GM19193 (cell line): Measurements from ENCODE around the gene SORCS2.

ENCODE experiments used
- POLR2A ChIP-seq: IDR thresholded peaks from 4 replicates; pipeline ENCODE4 v1.6.1; 2011; ENCODE audit not compliant: insufficient read depth, insufficient read length; ENCODE audit errors: extremely low read depth

Gene SORCS2

DNA sequence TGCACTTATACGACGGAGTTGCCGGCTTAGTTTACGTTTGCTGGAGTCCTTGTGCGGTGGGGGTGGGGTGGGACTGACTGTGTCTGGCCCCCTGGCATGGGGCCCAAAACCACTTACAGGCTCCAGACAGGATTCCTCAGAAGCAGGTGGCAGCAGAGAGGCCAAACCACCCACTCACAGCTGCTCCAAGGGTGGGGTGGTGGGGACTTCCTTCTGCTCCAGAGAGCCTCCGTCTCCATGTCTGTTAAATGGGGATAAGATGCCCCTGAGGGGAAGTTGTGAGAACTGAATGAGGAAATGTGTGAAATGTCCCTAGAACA, 205.7 kb downstream of the SORCS2 start:
- no peak for TF ChIP-seq POLR2A

DNA sequence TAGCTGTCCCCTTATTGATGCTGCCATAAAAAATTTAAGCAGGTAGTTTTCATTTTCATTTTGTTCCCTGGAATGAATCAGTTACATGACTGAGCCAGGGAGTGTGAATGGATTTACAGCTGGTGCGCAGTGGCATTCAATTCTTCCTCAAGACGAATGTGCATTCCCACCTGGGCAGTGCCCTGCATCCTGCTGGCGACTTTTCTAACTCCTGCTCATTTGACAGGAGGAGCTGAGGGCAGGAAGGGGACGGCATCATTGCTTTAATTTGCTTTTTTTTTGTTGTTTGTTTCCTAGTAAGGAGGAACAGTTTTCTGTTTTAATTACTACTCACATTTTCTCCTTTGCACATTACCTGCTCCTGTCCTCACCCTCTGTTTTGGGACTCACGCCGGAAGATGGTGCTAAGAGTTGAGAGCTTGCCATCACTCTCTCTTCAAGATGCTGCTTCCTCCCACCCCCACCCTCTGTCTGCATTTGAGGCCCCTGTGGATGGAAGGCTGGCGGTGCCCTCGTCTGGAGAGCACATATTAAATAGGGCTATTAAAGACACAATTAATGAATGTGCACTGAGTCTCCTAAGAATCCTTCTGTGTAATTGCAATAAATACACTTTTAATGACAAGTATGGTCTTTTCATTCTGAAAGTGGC, 206.6 kb downstream of the SORCS2 start:
- TF ChIP-seq POLR2A: no peak

DNA sequence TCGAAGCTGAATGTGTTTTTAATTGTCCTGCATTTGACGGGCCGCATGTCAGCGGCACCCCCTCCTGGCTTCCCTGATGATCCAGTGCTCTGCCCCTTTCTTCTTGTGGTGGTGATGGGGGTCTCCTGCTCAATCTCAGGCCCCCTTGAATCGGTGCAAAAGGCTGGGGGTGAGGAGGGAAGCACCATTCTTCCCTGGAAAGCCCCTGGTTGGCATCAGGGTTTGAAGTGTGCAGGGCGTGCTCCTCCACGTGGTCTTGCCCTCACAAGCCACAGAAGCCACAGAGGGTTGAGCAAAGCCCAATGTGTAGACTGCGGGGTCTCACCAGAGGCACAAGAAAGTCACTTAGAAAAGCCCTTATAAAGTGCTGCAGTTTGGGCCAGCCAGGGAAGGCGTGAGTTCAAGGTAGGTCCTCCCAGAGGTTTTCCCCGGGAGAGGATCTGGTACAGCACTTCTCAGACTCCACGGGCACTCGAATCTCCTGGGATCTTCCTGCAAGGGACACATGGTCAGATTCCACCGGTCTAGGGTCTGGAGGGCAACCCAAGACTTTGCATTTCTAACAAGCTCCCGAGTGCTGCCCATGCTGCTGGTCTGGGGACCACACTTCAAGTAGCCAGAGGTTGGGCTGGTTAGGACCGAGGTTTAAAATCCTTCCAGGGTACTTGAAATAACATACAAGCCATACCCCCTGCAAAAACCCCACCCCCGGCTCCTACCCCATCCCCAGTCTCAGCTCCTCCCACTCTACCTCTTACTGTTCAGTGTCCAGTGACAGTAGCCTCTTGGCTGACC, 207.3 kb downstream of the SORCS2 start:
- TF ChIP-seq POLR2A: no peak

DNA sequence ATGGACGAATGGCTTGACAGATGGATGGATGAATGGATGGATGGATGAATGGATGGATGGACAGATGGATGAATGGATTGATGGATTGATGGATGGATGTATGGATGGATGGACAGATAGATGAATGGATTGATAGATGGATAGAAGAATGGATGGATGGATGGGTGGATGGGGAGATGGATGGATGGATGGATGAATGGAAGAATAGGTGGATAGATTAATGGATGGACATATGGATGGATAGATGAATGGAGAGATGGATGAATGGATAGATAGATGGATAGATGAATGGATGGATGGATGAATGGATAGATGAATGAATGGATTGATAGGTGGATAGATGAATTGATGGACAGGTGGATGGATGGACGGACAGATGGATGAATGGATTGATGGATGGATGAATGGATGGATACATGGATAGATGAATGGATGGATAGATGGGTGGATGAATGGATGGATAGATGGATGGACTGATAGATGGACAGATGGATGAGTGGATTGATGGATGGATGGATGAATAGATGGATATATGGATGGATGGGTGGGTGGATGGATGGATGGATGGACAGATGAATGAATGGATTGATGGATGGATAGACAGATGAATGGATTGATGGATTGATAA, 208.4 kb downstream of the SORCS2 start:
- no peak for TF ChIP-seq POLR2A

DNA sequence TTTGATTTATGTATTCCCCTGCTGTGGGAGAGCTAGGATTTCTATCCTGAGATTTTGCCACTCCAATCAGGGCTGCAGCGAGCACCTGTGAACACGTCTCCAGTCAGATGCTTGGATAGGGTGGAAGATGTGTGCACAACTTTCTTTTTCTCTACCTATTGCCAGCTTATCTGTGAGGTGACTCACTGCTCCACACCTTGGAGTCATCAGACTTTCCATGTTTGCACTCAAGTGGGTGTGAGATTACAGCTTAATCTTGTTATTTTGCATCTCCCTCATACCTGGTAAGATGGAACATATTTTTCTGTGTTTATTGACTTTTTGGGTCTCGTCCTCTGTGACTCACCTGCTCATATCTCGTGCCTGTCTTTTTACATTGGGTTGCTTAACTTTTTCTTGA, 210.2 kb downstream of the SORCS2 start:
- no peak for TF ChIP-seq POLR2A

DNA sequence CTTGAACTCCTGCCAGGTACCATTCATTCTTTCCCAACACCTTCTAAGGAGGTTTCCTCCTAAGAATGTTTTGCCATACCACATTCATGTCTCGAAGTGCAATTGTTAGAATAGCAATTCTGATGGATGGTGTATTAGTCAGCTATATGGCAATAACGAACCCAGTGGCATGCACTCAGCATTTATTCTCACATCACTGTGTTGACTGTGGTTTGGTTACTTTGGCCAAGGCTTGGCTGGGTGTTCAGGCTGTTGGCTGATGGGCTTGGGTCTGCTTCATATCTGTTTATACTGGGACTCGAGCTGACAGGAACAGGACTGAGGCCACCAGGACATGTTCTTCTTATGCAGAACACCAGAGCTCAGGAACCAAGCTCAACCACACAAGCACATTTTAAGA, 210.7 kb downstream of the SORCS2 start:
- TF ChIP-seq POLR2A: no peak

DNA sequence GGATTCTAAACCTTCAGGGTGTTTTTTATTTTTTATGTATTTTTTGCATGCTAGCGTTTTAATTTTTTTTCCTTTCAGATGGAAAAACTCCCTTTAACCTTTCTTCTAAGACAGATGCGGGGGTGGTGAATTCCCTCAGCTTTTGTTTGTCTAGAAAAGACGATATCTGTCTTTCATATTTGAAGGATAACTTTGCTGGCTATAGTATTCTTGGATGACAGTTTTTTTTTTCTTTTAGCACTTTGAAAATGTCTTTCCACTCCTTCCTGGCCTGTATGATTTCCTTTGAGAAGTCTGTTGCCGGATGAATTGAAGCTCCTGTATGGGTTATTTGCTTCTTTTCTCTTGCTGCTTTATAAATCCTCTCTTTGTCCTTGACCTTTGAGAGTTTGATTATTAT, 215.8 kb downstream of the SORCS2 start:
- TF ChIP-seq POLR2A: no peak

DNA sequence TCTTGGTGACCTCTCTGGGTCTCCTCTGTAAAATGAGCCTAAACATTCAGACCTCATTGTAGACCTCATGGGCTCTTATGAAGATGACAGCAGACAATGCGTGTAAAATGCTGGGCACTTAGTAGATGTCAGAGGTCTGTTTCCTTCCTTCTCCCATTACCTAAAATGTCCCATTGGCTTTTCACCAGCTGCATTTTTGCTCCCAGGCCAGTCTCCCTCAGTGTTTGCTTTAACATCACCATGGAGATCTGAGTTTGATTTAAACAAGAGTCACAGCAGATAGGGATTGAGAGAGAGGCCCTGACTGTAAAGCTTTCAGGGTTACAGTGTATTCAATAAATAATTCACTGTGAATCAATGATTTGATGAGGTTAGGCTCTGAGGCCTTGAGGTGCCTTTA, 218.1 kb downstream of the SORCS2 start:
- no peak for TF ChIP-seq POLR2A

DNA sequence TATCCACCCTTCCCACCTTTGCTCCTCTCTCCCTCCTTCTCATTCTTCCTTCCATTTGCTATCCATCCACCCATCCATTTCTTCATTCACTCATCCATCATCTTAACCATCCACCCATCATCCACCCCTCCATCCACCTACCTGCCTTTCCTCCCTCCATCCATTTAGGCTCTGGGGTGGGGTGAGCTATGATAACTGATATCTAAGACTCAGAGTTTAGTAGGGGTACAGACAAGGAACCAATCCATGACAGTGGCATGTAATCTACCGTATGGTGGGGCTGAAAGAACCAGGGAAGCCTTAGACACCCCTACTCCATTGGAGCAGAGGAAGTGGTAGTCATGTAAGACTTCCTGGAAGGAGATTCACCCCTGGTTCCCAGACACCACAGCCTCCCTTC, 219.2 kb downstream of the SORCS2 start:
- no peak for TF ChIP-seq POLR2A

DNA sequence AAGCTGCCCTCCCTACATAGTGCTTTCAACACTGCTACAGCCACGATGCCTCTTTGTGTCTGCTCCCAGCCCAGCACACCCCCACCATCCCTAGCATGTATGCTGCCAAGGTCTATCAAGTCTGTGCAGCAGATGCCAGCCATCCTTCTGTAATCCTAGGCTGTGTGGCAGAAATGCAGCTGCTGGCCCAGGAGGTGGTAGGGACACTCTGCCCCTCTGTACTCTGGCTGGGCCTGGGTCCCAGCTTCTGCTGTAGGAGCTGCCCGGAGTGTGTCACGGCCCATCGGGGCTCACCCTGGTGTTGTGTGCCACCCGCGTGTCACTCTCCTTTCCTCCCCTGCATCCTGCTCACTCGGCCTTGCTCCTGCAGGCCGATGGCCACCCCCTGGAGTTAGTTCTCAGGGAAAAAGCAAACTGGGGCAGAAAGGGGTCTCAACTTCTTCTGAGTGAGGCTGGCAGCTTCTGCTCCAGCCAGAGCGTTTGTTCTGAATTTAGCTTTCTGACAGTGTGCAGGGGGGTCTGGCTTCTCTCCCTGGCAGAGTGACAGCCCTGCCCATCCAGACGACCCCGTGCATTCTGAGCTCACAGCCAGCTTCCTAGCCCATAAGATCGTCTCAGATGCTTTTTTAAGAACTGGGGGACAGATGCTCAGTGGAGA, 219.7 kb downstream of the SORCS2 start:
- TF ChIP-seq POLR2A: no peak

DNA sequence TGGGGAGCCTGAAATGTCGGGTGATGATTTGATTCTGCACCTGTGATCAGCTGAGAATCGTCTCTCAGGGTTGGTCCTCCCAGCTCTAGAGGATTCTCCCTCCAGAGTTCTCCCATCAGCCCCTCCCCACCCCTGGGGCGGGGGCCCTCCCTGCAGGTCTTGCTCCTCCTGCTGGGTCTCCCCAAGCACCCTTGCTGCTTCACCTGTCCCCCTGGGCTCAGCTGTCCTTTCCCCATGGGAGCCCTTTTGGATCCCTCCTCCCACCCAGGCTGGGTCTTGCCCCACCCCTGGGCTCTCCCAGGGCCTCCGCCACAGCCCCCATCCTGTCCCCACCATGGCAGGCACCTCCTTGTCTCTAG, 220.2 kb downstream of the SORCS2 start:
- TF ChIP-seq POLR2A: no peak

DNA sequence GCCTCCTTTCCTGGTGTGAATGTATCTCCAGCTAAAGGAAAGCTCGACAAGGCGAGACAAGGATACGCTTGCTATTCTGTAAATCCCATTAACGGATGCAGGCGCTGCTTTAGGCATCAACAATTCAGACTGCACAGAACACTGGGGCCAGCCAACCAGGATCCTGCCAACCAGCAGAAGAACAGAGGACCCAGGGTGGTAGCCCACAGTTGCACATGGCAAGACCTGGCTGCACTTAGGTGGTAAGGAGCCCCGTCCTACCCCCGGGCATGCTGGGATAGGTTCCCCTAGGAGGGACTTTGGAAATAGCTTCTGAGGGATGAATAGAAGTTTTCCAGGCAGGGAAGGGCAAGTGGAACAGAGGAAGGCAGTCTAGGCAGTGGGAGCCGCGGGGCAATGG, 221.7 kb downstream of the SORCS2 start:
- no peak for TF ChIP-seq POLR2A

DNA sequence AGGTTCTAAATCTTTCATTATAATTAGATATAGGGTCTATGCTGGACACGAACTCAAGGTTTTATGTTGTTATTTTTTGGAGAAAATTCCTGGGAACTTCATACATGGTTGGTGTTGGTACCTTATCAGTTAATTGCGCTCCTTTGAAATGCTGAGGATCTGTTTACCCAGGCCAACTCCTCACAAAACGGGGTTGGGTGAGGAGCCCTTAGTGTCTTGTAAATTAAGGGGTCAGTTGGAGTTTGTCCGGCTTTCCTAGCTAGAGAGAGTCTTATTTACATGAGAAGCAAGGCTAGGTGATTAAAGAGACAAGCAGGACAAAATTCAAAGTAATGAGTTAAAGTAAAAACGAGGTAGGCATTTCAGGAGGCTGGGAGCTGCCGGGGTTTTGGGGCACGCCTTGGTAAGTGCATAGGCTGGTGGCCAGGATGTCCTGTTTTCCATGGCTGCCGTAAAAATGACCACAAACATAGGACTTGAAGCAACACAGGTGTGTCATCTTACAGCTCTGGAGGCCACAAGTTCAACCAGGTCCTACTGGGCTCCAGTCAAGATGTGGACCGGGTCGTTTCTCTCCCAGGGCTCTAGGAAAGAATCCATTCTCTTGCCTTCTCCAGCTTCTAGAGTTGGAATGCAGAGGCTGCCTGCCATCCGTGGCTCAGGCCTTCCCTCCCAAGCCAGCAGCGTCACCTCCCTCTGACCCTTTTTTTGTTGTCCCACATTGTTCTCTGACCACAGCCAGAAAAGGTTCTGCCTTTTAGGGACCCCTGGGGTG, 222.6 kb downstream of the SORCS2 start:
- TF ChIP-seq POLR2A: no peak

DNA sequence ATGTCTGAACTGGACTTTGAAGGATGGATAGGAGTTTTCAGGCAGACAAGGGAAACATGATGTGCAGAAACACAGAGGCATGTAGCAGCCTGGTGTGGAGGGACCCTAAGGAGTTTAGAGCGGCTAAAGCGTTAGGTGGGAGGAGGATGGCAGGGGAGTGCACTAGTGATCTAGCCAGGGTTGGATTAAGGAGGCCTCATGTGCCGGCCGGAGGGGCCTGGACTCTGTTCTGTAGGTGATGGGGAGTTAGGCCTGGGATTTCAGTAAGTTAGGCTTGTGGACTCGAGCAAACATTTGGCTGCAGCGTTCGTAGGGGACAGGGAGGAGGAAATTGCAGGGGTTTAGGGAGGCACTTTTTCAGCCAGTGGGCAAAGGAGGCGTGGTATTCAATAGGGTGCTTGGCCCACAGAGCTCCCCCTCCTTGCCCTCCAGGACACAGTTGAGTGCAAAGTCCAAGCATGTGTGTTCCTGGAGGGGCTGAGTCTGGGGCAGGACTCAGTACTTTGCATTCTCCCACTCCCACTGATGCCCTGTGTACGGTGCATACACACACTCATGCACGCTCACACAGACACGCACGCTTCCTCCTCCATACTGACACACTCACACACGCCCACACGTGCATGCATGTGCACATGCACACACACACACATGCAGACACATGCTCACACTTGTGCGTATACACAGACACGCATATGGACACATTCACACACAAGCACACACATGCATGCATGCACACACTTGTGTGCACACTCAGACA, 223.8 kb downstream of the SORCS2 start:
- no peak for TF ChIP-seq POLR2A
